Activated CD4-positive, alpha-beta T cell treated with anti-CD3 and anti-CD28 coated beads, Interleukin-2, amount 10 ng/mL, durations not matched to agents 24 days and 14 days (primary cell): ENCODE measurements around the gene SCD5. TPM values are rescaled to one million over a fixed set of nuclear protein-coding genes. Genes with fewer than 3 reads are reported as not detected.

Experiments used
- DNase-seq: peaks from one replicate; pipeline ENCODE4 v3.0.0; 2022
- H3K27ac Mint-ChIP-seq: one replicate; pipeline ENCODE4 v1.8.0; 2022; ENCODE audit warnings: mild to moderate bottlenecking, mixed read lengths
- H3K27me3 Mint-ChIP-seq: one replicate; pipeline ENCODE4 v1.8.0; 2022; ENCODE audit warnings: mixed read lengths
- H3K36me3 Mint-ChIP-seq: one replicate; pipeline ENCODE4 v1.8.0; 2022; ENCODE audit warnings: low read depth, mild to moderate bottlenecking, mixed read lengths
- H3K4me1 Mint-ChIP-seq: one replicate; pipeline ENCODE4 v1.8.0; 2021; ENCODE audit warnings: mixed read lengths
- H3K4me3 Mint-ChIP-seq: one replicate; pipeline ENCODE4 v1.8.0; 2022; ENCODE audit warnings: mild to moderate bottlenecking, moderate library complexity, mixed read lengths
- H3K9me3 Mint-ChIP-seq: one replicate; pipeline ENCODE4 v1.8.0; 2021; ENCODE audit warnings: mixed read lengths
- intact Hi-C: fragments of 100-400 bp; cut with micrococcal nuclease; formaldehyde crosslinking; loops from one replicate; pipeline ENCODE4 v1.15.1; 2023
- total RNA-seq: library from RNA; stranded (reverse); gene quantifications from 2 replicates; pipeline ENCODE4 v1.2.3, GENCODE V29; 2022

Gene SCD5
- total RNA-seq, 1 donor from 2014 or later = 0.63 TPM

- no peak overlapping the region for H3K27ac Mint-ChIP-seq
- H3K4me3 Mint-ChIP-seq = no peak overlapping the region
- no peaks in the 10 kb centered on the region for H3K4me1 Mint-ChIP-seq
- intact Hi-C loops = no loop called here
- peaks cover 13% of the 10 kb centered on the region for H3K27me3 Mint-ChIP-seq
- no peaks in the 10 kb centered on the region for H3K9me3 Mint-ChIP-seq
- H3K36me3 Mint-ChIP-seq = no peaks in the 10 kb centered on the region
- no peak for DNase-seq
These were observed 86.0 kb downstream of the SCD5 start for GRCh38 chr4:82712561-82712960.

GRCh38 chr4:82711158-82711785 is 87.3 kb downstream of the SCD5 start:
- H3K36me3 Mint-ChIP-seq = no peaks in the 10 kb centered on the region
- no peaks in the 10 kb centered on the region for H3K4me1 Mint-ChIP-seq
- no peak overlapping the region for H3K27ac Mint-ChIP-seq
- H3K9me3 Mint-ChIP-seq = no peaks in the 10 kb centered on the region
- no peak overlapping the region for H3K4me3 Mint-ChIP-seq
- peaks cover 18% of the 10 kb centered on the region for H3K27me3 Mint-ChIP-seq
- intact Hi-C loops = no loop called here
- no peak for DNase-seq

GRCh38 chr4:82710197-82710929 is 88.2 kb downstream of the SCD5 start:
- no peaks in the 10 kb centered on the region for H3K36me3 Mint-ChIP-seq
- H3K27ac Mint-ChIP-seq = no peak overlapping the region
- intact Hi-C loops = no loop called here
- H3K27me3 Mint-ChIP-seq = peaks cover 18% of the 10 kb centered on the region
- DNase-seq = no peak
- no peaks in the 10 kb centered on the region for H3K4me1 Mint-ChIP-seq
- no peaks in the 10 kb centered on the region for H3K9me3 Mint-ChIP-seq
- no peak overlapping the region for H3K4me3 Mint-ChIP-seq

GRCh38 chr4:82708982-82709381 is 89.6 kb downstream of the SCD5 start:
- Mint-ChIP-seq H3K9me3 (no peaks in the 10 kb centered on the region), H3K4me3 (no peak overlapping the region), H3K36me3 (no peaks in the 10 kb centered on the region), H3K27ac (no peak overlapping the region), H3K27me3 (peaks cover 18% of the 10 kb centered on the region), H3K4me1 (no peaks in the 10 kb centered on the region)
- intact Hi-C loops = no loop called here
- DNase-seq = no peak

- Mint-ChIP-seq H3K36me3 (no peaks in the 10 kb centered on the region), H3K4me1 (no peaks in the 10 kb centered on the region), H3K27ac (no peak overlapping the region), H3K9me3 (no peaks in the 10 kb centered on the region), H3K4me3 (no peak overlapping the region), H3K27me3 (peaks cover 18% of the 10 kb centered on the region)
- intact Hi-C loops = no loop called here
- no peak for DNase-seq
These were observed 92.1 kb downstream of the SCD5 start for GRCh38 chr4:82706349-82707000.

GRCh38 chr4:82705928-82706300 is 92.7 kb downstream of the SCD5 start:
- intact Hi-C loops = no loop called here
- Mint-ChIP-seq H3K4me3 (no peak overlapping the region), H3K9me3 (no peaks in the 10 kb centered on the region), H3K27ac (no peak overlapping the region), H3K4me1 (no peaks in the 10 kb centered on the region), H3K36me3 (no peaks in the 10 kb centered on the region), H3K27me3 (peaks cover 18% of the 10 kb centered on the region)
- DNase-seq = no peak

- DNase-seq = no peak
- H3K36me3 Mint-ChIP-seq = no peaks in the 10 kb centered on the region
- intact Hi-C loops = no loop called here
These were observed 93.2 kb downstream of the SCD5 start for GRCh38 chr4:82705169-82705927.

GRCh38 chr4:82704156-82704555 is 94.4 kb downstream of the SCD5 start:
- intact Hi-C loops = no loop called here
- DNase-seq = no peak
- H3K4me1 Mint-ChIP-seq = no peaks in the 10 kb centered on the region
- no peak overlapping the region for H3K27ac Mint-ChIP-seq
- H3K9me3 Mint-ChIP-seq = no peaks in the 10 kb centered on the region
- H3K4me3 Mint-ChIP-seq = no peak overlapping the region
- peaks cover 16% of the 10 kb centered on the region for H3K27me3 Mint-ChIP-seq
- H3K36me3 Mint-ChIP-seq = no peaks in the 10 kb centered on the region

More at GRCh38 chr4:82705169-82705927, 93.2 kb downstream of the SCD5 start:
- Mint-ChIP-seq H3K4me1 (no peaks in the 10 kb centered on the region), H3K4me3 (no peak overlapping the region), H3K9me3 (no peaks in the 10 kb centered on the region), H3K27me3 (peaks cover 18% of the 10 kb centered on the region), H3K27ac (no peak overlapping the region)

GRCh38 chr4:82698412-82698811 is 100.2 kb downstream of the SCD5 start:
- intact Hi-C loops = no loop called here

GRCh38 chr4:82697561-82697960 is 101.0 kb downstream of the SCD5 start:
- Mint-ChIP-seq H3K27me3 (peaks cover 4% of the 10 kb centered on the region), H3K36me3 (no peaks in the 10 kb centered on the region), H3K4me1 (no peaks in the 10 kb centered on the region), H3K9me3 (no peaks in the 10 kb centered on the region), H3K4me3 (no peak overlapping the region), H3K27ac (no peak overlapping the region)
- no peak for DNase-seq
- intact Hi-C loops = no loop called here

More at GRCh38 chr4:82698412-82698811, 100.2 kb downstream of the SCD5 start:
- no peaks in the 10 kb centered on the region for H3K4me1 Mint-ChIP-seq
- no peak for DNase-seq
- H3K4me3 Mint-ChIP-seq = no peak overlapping the region
- H3K27ac Mint-ChIP-seq = no peak overlapping the region
- no peaks in the 10 kb centered on the region for H3K9me3 Mint-ChIP-seq
- H3K36me3 Mint-ChIP-seq = no peaks in the 10 kb centered on the region
- H3K27me3 Mint-ChIP-seq = peaks cover 4% of the 10 kb centered on the region

- peaks cover 2% of the 10 kb centered on the region for H3K27me3 Mint-ChIP-seq
- H3K4me3 Mint-ChIP-seq = no peak overlapping the region
- DNase-seq = no peak
- no peaks in the 10 kb centered on the region for H3K4me1 Mint-ChIP-seq
- no peaks in the 10 kb centered on the region for H3K9me3 Mint-ChIP-seq
- intact Hi-C loops = no loop called here
- no peak overlapping the region for H3K27ac Mint-ChIP-seq
- no peaks in the 10 kb centered on the region for H3K36me3 Mint-ChIP-seq
These were observed 102.3 kb downstream of the SCD5 start for GRCh38 chr4:82696117-82696860.

GRCh38 chr4:82694892-82695291 is 103.7 kb downstream of the SCD5 start:
- intact Hi-C loops = no loop called here
- H3K27me3 Mint-ChIP-seq = peaks cover 4% of the 10 kb centered on the region
- H3K27ac Mint-ChIP-seq = no peak overlapping the region

GRCh38 chr4:82694046-82694445 is 104.5 kb downstream of the SCD5 start:
- Mint-ChIP-seq H3K27me3 (peaks cover 5% of the 10 kb centered on the region), H3K9me3 (no peaks in the 10 kb centered on the region), H3K4me3 (no peak overlapping the region), H3K4me1 (no peaks in the 10 kb centered on the region), H3K36me3 (no peaks in the 10 kb centered on the region), H3K27ac (no peak overlapping the region)
- intact Hi-C loops = no loop called here
- DNase-seq = no peak

More at GRCh38 chr4:82694892-82695291, 103.7 kb downstream of the SCD5 start:
- no peaks in the 10 kb centered on the region for H3K9me3 Mint-ChIP-seq
- no peak for DNase-seq
- H3K36me3 Mint-ChIP-seq = no peaks in the 10 kb centered on the region
- no peaks in the 10 kb centered on the region for H3K4me1 Mint-ChIP-seq
- H3K4me3 Mint-ChIP-seq = no peak overlapping the region
